Endothelial cell of umbilical vein (primary cell): Measurements from ENCODE around the gene KCNG2.

Experiments used
- CTCF ChIP-seq, 2 donors: IDR thresholded peaks; 1 replicate in 1 of 2; 2 replicates in 1 of 2; pipeline ENCODE4 v1.5.1; 2011; ENCODE audit warnings: low read length in 2 of 2, mild to moderate bottlenecking in 2 of 2, moderate library complexity in 2 of 2, control low read depth in 1 of 2, inconsistent platforms in 1 of 2, low read depth in 1 of 2; ENCODE audit not compliant: insufficient read depth in 1 of 2; ENCODE audit errors: extremely low read depth in 1 of 2
- EZH2 ChIP-seq: IDR thresholded peaks from 2 replicates; pipeline ENCODE4 v1.6.1; 2012; ENCODE audit warnings: borderline replicate concordance, low read depth, mild to moderate bottlenecking, moderate library complexity, low read length, inconsistent platforms; ENCODE audit not compliant: severe bottlenecking
- FOS ChIP-seq: IDR thresholded peaks from 2 replicates; pipeline ENCODE4 v1.6.1; 2011; ENCODE audit warnings: mild to moderate bottlenecking, low read length, moderate library complexity, borderline replicate concordance; ENCODE audit not compliant: insufficient read depth
- MYC ChIP-seq: IDR thresholded peaks from one replicate; pipeline ENCODE4 v1.6.1; 2011; ENCODE audit warnings: mild to moderate bottlenecking, low read depth, low read length
- POLR2A ChIP-seq: IDR thresholded peaks from 2 replicates; pipeline ENCODE4 v1.6.1; 2012; ENCODE audit warnings: low read depth, mild to moderate bottlenecking, control low read depth, low read length
- POLR2AphosphoS5 ChIP-seq: IDR thresholded peaks from 2 replicates; pipeline ENCODE4 v1.6.1; 2012; ENCODE audit warnings: low read depth, mild to moderate bottlenecking, control low read depth, low read length, moderate library complexity; ENCODE audit not compliant: insufficient read depth

GRCh38 chr18:79935499-79935898 is 137.8 kb downstream of the KCNG2 start:
- no peak for TF ChIP-seq CTCF (IDR thresholded peaks at IDR 0.05; ENCODE audit: extremely low read depth in 1 of 2, insufficient read depth in 1 of 2, low read depth in 1 of 2, low read length in 2 of 2)
- TF ChIP-seq MYC: no peak
- no peak for TF ChIP-seq POLR2AphosphoS5
- no peak for TF ChIP-seq FOS
- TF ChIP-seq POLR2A: no peak
- no peak for TF ChIP-seq EZH2
